NCI-H1694 (cell line): ENCODE measurements around the gene DEFB112.

Experiments used
- DNase-seq: peaks from one replicate; lab custom pipeline; 2025; lab: John Stamatoyannopoulos, UW

The DEFB112 gene

GRCh38 chr6:50049829-50050228 lies at the start of gene DEFB112:
DEFB112 (minus strand) TSS chr6:50049929; CDS start chr6:50049869, 60 bp downstream.
- no peak for DNase-seq

GRCh38 chr6:50098641-50098993 lies 48.9 kb upstream of the DEFB112 start:
- no peak for DNase-seq

GRCh38 chr6:50097966-50098640 lies 48.4 kb upstream of the DEFB112 start:
- no peak for DNase-seq

GRCh38 chr6:50096296-50096695 lies 46.6 kb upstream of the DEFB112 start:
- DNase-seq: no peak

- DNase-seq: no peak
Measured at GRCh38 chr6:50093938-50094272, 44.2 kb upstream of the DEFB112 start.

- DNase-seq: no peak
Measured at GRCh38 chr6:50093116-50093937, 43.6 kb upstream of the DEFB112 start.

GRCh38 chr6:50091641-50092040 lies 41.9 kb upstream of the DEFB112 start:
- DNase-seq: no peak

GRCh38 chr6:50089911-50090310 lies 40.2 kb upstream of the DEFB112 start:
- no peak for DNase-seq

- DNase-seq: no peak
Measured at GRCh38 chr6:50087231-50087954, 37.7 kb upstream of the DEFB112 start.

GRCh38 chr6:50077385-50077784 lies 27.7 kb upstream of the DEFB112 start:
- DNase-seq: no peak

GRCh38 chr6:50076431-50076830 lies 26.7 kb upstream of the DEFB112 start:
- no peak for DNase-seq

GRCh38 chr6:50071921-50072320 lies 22.2 kb upstream of the DEFB112 start:
- DNase-seq: no peak

- DNase-seq: no peak
Measured at GRCh38 chr6:50070101-50070500, 20.4 kb upstream of the DEFB112 start.

- no peak for DNase-seq
Measured at GRCh38 chr6:50062051-50062450, 12.3 kb upstream of the DEFB112 start.

GRCh38 chr6:50056242-50056641 lies 6.5 kb upstream of the DEFB112 start:
- DNase-seq: no peak

GRCh38 chr6:50047026-50047425 lies 2.7 kb downstream of the DEFB112 start:
- DNase-seq: no peak

- no peak for DNase-seq
Measured at GRCh38 chr6:50030777-50031562, 18.8 kb downstream of the DEFB112 start.

- DNase-seq: no peak
Measured at GRCh38 chr6:50030350-50030749, 19.4 kb downstream of the DEFB112 start.

GRCh38 chr6:50025258-50025657 lies 24.5 kb downstream of the DEFB112 start:
- DNase-seq: no peak

GRCh38 chr6:50021894-50022293 lies 27.8 kb downstream of the DEFB112 start, which contains the start of gene DEFB110:
DEFB110 (minus strand) TSS chr6:50021994; CDS start chr6:50021935, 59 bp downstream.
- no peak for DNase-seq

- DNase-seq: no peak
Measured at GRCh38 chr6:50007819-50008218, 41.9 kb downstream of the DEFB112 start.

- DNase-seq: no peak
Measured at GRCh38 chr6:50003139-50003538, 46.6 kb downstream of the DEFB112 start.
